ENCODE measurements around the gene THAP11. TPM values are rescaled to one million over a fixed set of nuclear protein-coding genes. Genes with fewer than 3 reads are reported as not detected.

The THAP11 gene
- total RNA-seq, 3 donors from 2014 or later (not counting 1 experiment from before 2014, with no cell fraction given), result 25.5 to 35.8 (median 30.3) TPM

GRCh38 chr16:67820608-67821259 is 21.4 kb upstream of the THAP11 start:
- peaks cover 8% of the 10 kb centered on the region for H3K4me1 ChIP-seq (ENCODE audit: control insufficient read depth, insufficient read depth, low read length)
- TF ChIP-seq, protein P1, sequence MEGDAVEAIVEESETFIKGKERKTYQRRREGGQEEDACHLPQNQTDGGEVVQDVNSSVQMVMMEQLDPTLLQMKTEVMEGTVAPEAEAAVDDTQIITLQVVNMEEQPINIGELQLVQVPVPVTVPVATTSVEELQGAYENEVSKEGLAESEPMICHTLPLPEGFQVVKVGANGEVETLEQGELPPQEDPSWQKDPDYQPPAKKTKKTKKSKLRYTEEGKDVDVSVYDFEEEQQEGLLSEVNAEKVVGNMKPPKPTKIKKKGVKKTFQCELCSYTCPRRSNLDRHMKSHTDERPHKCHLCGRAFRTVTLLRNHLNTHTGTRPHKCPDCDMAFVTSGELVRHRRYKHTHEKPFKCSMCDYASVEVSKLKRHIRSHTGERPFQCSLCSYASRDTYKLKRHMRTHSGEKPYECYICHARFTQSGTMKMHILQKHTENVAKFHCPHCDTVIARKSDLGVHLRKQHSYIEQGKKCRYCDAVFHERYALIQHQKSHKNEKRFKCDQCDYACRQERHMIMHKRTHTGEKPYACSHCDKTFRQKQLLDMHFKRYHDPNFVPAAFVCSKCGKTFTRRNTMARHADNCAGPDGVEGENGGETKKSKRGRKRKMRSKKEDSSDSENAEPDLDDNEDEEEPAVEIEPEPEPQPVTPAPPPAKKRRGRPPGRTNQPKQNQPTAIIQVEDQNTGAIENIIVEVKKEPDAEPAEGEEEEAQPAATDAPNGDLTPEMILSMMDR (IDR thresholded peaks at IDR 0.05), result no peak
- no peak for DNase-seq
- no peak for ATAC-seq
- no peaks in the 10 kb centered on the region for H3K9me3 Mint-ChIP-seq
- peaks cover 0 to 7% of the 10 kb centered on the region in 2 donors for H3K4me1 Mint-ChIP-seq
- H3K4me3 ChIP-seq (ENCODE audit: low read length), result no peak overlapping the region
- no peaks in the 10 kb centered on the region for H3K27me3 Mint-ChIP-seq (ENCODE audit: low read depth in 2 of 2)
- H3K27ac ChIP-seq (ENCODE audit: low read length), result no peak overlapping the region
- intact Hi-C loops (cut with micrococcal nuclease), result no loop called here
- H3K9me3 ChIP-seq (ENCODE audit: control insufficient read depth, insufficient read depth, low read length), result no peaks in the 10 kb centered on the region
- H3K27me3 ChIP-seq (ENCODE audit: control insufficient read depth, insufficient read depth, low read length), result no peaks in the 10 kb centered on the region
- no peak overlapping the region for H3K27ac Mint-ChIP-seq
- H3K36me3 ChIP-seq (ENCODE audit: control insufficient read depth, insufficient read depth, low read length), result no peaks in the 10 kb centered on the region
- 91% methylated on average over 11 of the region's 11 CpGs for WGBS (ENCODE audit: insufficient coverage)
- H3K4me3 Mint-ChIP-seq, result no peak overlapping the region
- H3K36me3 Mint-ChIP-seq, result no peaks in the 10 kb centered on the region

- no peaks in the 10 kb centered on the region for H3K4me1 Mint-ChIP-seq
- H3K36me3 ChIP-seq (ENCODE audit: control insufficient read depth, insufficient read depth, low read length), result no peaks in the 10 kb centered on the region
- H3K27me3 Mint-ChIP-seq (ENCODE audit: low read depth in 2 of 2), result no peaks in the 10 kb centered on the region
- intact Hi-C loops (cut with micrococcal nuclease), result no loop called here
- TF ChIP-seq, protein P1 (IDR thresholded peaks at IDR 0.05), result no peak
- no peak overlapping the region for H3K27ac Mint-ChIP-seq
- H3K27me3 ChIP-seq (ENCODE audit: control insufficient read depth, insufficient read depth, low read length), result no peaks in the 10 kb centered on the region
- no peaks in the 10 kb centered on the region for H3K36me3 Mint-ChIP-seq
- H3K9me3 Mint-ChIP-seq, result no peaks in the 10 kb centered on the region
- H3K4me1 ChIP-seq (ENCODE audit: control insufficient read depth, insufficient read depth, low read length), result no peaks in the 10 kb centered on the region
- no peak for DNase-seq
- no peak overlapping the region for H3K4me3 ChIP-seq (ENCODE audit: low read length)
- H3K4me3 Mint-ChIP-seq, result no peak overlapping the region
- H3K27ac ChIP-seq (ENCODE audit: low read length), result no peak overlapping the region
- no peak for ATAC-seq
- 95% methylated on average over 2 of the region's 2 CpGs for WGBS (ENCODE audit: insufficient coverage)
- H3K9me3 ChIP-seq (ENCODE audit: control insufficient read depth, insufficient read depth, low read length), result no peaks in the 10 kb centered on the region
Observed at GRCh38 chr16:67822511-67822910, 19.6 kb upstream of the THAP11 start.

GRCh38 chr16:67825119-67825518 is 17.0 kb upstream of the THAP11 start:
- Histone ChIP-seq H3K4me3 (ENCODE audit: low read length) (no peak overlapping the region), H3K4me1 (ENCODE audit: control insufficient read depth, insufficient read depth, low read length) (no peaks in the 10 kb centered on the region), H3K9me3 (ENCODE audit: control insufficient read depth, insufficient read depth, low read length) (no peaks in the 10 kb centered on the region), H3K36me3 (ENCODE audit: control insufficient read depth, insufficient read depth, low read length) (peaks cover 8% of the 10 kb centered on the region), H3K27me3 (ENCODE audit: control insufficient read depth, insufficient read depth, low read length) (no peaks in the 10 kb centered on the region), H3K27ac (ENCODE audit: low read length) (no peak overlapping the region)
- Mint-ChIP-seq H3K9me3 (no peaks in the 10 kb centered on the region), H3K27ac (no peak overlapping the region), H3K4me1 (no peaks in the 10 kb centered on the region), H3K36me3 (no peaks in the 10 kb centered on the region), H3K4me3 (no peak overlapping the region), H3K27me3 (ENCODE audit: low read depth in 2 of 2) (no peaks in the 10 kb centered on the region)
- ATAC-seq (no peak), DNase-seq (no peak)
- TF ChIP-seq, protein P1 (IDR thresholded peaks at IDR 0.05), result no peak
- 94% methylated on average over 8 of the region's 8 CpGs for WGBS (ENCODE audit: insufficient coverage)
- intact Hi-C loops (cut with micrococcal nuclease), result no loop called here

- H3K4me1 ChIP-seq (ENCODE audit: control insufficient read depth, insufficient read depth, low read length), result no peaks in the 10 kb centered on the region
- intact Hi-C loops (cut with micrococcal nuclease), result no loop called here
- H3K4me3 ChIP-seq (ENCODE audit: low read length), result no peak overlapping the region
- H3K27ac ChIP-seq (ENCODE audit: low read length), result no peak overlapping the region
- no peak for DNase-seq
- no peak for ATAC-seq
- no peaks in the 10 kb centered on the region for H3K36me3 Mint-ChIP-seq
- H3K27ac Mint-ChIP-seq, result no peak overlapping the region
- 97% methylated on average over 14 of the region's 14 CpGs for WGBS (ENCODE audit: insufficient coverage)
- no peak overlapping the region for H3K4me3 Mint-ChIP-seq
- H3K9me3 ChIP-seq (ENCODE audit: control insufficient read depth, insufficient read depth, low read length), result no peaks in the 10 kb centered on the region
- H3K4me1 Mint-ChIP-seq, result peaks cover 0 to 5% of the 10 kb centered on the region in 2 donors
- TF ChIP-seq, protein P1 (IDR thresholded peaks at IDR 0.05), result no peak
- H3K36me3 ChIP-seq (ENCODE audit: control insufficient read depth, insufficient read depth, low read length), result peaks cover 15% of the 10 kb centered on the region
- no peaks in the 10 kb centered on the region for H3K9me3 Mint-ChIP-seq
- H3K27me3 ChIP-seq (ENCODE audit: control insufficient read depth, insufficient read depth, low read length), result no peaks in the 10 kb centered on the region
- H3K27me3 Mint-ChIP-seq (ENCODE audit: low read depth in 2 of 2), result no peaks in the 10 kb centered on the region
Observed at GRCh38 chr16:67825906-67826305, 16.2 kb upstream of the THAP11 start.

Data from natural killer cell (primary cell).